Measurements from ENCODE around the gene TULP3.
A peak's percentile ranks its signal among the peaks of the same experiment; 100 is the strongest.

TULP3 gene

DNA sequence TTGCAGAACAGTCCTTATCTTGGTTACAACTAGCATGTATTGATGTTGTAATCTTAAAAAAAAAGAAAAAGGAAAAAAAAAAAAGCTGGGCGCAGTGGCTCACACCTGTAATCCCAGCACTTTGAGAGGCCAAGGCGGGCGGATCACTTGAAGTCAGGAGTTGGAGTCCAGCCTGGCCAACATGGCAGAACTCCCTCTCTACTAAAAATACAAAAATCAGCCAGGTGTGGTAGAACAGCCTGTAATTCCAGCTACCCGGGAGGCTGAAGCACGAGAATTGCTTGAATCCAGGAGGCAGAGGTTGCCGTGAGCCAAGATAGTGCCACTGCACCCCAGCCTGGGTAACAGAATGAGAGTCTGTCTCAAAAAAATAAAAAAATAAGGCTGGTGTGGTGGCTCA lies 42.9 kb downstream of the TULP3 start:
- DNase-seq = no peak

DNA sequence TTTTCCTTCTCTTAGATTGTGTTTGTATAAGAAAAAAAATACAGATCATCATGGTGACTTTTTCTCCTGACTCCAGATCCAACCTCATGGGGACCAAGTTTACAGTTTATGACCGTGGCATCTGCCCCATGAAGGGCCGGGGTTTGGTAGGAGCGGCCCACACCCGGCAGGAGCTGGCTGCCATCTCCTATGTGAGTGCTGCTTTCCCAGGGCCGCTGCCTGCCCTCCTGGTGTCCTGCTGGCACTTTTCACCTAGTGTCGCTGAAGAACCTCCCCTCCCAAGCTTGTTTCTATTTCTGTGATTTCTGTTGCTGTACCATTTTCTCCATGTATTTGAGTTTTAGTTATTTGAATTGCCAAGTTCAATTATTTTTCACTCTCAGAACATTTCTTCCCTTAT lies 43.7 kb downstream of the TULP3 start:
- no peak for DNase-seq

DNA sequence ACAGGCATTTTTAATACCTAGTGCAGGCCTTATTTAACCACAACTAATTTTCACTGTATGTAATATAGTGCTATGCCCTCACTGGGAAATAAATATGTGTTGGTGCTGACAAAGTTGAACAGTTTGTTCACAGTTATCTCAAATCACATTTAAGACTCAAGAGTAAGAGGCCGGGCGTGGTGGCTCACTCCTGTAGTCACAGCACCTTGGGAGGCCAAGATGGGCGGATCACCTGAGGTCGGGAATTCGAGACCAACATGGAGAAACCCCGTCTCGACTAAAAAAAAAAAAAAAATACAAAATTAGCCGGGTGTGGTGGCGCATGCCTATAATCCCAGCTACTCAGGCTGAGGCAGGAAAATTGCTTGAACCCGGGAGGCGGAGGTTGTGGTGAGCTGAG lies 45.6 kb downstream of the TULP3 start:
- no peak for DNase-seq

DNA sequence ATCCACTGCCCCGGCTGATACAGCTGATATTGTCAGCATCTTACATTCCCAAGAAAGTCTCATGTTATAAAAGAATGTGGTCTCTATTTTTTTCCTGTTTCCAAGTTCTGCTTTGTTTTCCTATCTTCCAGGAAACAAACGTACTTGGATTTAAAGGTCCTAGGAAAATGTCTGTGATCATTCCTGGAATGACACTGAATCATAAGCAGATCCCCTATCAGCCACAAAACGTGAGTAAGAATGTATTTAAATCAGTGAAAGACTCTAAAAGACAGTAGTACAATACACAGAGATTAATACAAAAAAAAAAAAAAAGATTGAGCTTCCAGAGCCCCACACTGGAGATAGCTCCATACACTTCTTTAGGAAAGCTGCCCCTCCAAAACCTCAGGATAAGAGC lies 46.8 kb downstream of the TULP3 start:
- no peak for DNase-seq

DNA sequence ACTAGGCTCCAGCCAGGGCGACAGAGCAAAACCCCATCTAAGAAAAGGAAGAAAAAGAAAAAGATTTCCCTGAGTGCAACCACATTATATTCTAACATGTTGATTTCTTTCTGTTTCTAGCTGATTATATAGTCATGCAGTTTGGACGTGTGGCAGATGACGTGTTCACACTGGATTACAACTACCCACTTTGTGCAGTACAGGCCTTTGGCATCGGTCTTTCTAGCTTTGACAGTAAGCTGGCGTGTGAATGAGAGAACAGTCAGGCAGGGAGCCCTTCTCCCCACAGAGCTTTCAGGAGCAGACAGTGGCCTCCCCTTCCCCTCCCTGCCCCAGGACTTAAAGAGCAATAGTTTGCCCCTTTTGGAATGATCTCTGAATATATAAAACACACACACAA lies 48.5 kb downstream of the TULP3 start:
- no peak for DNase-seq

DNA sequence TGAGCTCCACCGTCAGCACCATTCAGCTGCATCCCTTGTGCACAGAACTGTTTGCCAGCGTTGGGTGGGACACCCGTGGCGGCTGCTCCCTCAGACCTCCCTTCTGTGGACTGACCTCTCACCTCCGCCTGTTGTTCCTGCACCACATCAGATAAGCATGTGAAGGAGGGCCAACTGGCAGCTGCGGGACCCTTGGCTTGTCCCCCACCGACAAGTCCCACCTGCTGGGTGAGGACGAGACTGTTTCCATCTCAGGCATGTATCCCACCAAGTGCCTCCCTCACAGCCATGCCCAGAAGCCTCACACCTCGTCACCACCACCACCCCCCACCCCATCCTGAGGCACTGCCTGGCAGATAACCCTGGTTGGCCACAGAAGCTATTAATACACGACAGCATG lies 49.9 kb downstream of the TULP3 start:
- DNase-seq = no peak

DNA sequence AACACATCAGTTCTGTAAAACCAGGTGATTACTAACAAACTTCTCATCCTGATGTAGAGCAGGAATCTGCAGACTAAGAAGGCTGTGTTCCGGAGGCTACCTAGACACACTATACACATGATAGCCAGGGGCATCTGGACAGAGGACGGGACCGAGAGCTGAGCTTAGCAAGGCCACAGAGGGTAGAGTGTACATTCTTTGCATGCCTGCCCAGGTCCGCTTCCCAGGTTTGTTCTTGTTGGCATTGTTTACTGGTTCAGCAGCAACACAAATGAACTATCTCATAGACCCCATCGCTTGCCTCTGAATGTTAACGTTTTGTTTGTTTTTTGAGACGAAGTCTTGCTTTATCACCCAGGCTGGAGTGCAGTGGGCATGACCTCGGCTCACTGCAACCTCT lies 50.8 kb downstream of the TULP3 start:
- no peak for DNase-seq

DNA sequence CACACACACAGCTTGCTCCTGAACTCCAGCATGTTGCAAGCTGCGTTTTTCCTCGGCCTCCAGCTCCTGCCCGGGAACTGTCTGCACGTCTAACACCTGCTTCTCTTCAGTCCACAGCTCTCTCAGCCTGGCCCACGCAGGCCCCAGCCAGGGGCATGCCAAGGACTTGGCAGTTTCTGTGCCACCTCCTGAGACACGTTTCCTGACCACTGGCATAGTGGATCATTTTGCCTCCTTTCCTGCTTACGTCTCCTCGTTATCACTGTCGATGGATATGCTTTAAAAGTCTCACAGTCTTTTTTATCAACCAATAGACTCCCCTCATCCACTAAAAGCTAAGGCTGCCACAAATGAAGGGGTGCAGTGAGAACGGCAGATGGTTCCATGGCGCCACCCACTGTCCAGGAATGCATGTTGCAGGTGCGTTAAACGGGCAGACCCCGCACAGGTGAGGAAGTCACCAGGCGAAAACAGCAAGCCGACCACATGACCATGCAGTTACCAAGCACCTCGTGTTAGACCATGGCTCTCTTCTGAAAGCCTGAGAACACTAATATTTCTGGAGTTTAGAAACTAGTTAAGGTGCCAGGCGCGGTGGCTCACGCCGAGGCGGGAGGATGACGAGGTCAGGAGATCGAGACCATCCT lies 53.8 kb downstream of the TULP3 start:
- peak; percentile 30 for DNase-seq

DNA sequence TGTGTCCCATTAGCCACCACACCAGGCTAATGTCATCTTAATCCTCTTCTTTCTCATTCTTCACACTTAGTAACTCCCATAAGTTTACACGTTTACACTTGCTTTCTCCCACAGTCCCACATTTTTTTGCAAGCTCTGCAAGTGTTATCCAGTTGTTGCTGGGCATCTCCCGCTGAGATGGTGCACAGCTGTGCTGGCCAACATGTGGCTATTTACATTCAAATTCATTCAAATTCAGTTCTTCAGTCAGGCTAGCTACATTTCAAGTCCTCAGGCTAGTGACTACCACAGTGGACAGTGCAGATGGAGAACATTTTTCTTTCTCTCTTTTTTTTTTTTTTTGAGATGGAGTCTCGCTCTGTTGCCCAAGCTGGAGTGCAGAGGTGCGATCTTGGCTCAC lies 58.7 kb downstream of the TULP3 start:
- DNase-seq = no peak

DNA sequence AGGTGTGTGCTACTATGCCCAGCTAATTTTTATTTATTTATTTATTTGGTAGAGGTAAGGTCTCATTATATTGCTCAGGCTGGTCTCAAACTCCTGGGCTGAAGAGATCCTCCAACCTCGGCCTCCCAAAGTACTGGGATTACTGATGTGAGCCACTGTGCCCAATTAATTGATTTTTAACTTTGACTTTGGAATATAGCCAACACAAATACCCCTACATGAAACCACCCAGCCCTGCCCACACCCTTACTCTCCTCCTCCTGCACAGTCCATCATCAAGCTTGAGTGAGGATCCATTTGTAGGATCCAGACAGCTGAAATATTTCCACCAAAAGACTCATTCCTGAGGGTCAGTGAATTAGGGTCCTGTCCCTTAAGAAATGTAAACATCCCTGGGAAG lies 65.2 kb downstream of the TULP3 start:
- DNase-seq = no peak

DNA sequence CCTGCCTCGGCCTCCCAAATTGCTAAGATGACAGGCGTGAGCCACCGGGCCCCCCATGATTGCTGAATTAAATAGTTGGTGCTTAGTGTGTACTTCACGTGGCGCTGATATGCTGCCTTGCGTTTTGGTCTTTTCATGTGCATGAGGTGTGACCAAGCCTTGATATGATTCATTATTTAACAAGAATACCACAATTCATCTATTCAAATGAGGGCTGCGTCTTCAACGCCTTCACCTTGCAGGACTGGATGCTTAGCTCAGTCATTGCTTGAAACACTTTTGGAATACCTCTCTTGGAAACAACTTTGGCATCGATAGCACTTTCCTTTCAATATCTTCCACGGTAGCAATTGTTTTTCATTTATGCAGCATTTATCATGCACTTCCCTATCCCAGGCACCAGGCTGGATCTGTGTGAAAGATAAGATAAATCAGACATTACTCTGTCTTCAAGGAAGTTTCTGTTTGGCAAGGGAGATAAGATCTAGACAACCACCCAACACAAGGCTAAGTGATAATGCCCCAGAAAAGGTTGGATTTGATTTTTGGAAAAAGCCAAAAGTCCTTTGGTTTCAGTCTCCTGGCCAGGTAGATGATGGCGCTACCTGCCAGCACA lies 67.2 kb downstream of the TULP3 start:
- DNase-seq = no peak

DNA sequence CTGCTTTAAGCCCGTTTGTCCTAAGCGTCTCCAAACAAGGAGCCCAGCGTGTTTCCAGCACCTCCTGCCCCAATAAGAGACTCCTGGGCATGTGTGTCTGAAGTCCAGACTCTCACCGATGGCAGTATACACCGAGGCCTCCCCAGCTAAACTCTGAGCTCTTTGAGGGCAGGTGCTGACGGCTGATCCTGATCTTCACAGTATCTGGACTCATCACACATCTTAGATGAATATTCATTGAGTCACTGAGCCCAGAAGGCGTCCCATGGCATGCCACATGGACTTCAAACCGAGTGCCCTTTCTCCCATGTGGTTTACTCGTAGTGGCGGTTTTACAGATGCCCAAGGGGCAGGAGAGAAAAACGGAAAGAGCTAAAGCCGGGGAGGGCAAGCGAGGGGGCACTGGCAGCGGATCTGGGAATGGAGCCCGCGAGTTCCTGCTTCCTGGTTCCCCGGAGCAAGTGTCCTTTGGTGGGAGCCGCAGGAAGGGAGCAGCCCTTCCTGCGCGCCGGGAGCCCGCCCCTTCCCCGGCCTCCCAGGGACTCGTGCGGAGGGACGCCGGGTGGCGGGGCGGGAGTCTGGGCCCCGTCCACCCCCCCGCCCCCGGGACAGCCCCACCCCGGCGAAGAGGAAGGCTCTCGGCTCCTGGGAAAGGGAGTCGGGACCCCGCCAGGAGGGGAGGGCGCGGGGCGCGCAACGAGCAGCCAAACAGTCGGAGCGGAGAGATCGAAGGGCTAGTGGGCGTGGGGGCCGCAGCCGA lies 67.9 kb downstream of the TULP3 start:
- DNase-seq = no peak

DNA sequence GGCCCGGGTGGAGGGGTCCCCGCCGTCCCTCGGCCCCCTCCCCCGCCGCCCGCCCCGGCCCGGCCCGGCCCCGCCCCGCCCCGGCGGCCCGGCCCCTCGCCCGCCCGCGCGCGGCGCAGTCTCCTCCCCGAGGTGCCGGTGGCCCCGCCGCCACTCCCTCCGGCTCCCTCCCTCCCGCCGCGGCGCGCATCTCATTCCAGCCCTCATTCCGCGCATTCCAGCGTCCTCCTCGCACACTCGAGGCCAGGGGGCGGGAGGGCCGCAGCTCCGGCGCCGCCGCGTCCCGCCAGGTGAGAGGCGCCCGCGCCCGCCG lies 68.5 kb downstream of the TULP3 start, which contains the start of gene TEAD4:
TSS of gene TEAD4 (plus strand) at position 206 of the 313 bp plus-strand sequence.
- DNase-seq = no peak

DNA sequence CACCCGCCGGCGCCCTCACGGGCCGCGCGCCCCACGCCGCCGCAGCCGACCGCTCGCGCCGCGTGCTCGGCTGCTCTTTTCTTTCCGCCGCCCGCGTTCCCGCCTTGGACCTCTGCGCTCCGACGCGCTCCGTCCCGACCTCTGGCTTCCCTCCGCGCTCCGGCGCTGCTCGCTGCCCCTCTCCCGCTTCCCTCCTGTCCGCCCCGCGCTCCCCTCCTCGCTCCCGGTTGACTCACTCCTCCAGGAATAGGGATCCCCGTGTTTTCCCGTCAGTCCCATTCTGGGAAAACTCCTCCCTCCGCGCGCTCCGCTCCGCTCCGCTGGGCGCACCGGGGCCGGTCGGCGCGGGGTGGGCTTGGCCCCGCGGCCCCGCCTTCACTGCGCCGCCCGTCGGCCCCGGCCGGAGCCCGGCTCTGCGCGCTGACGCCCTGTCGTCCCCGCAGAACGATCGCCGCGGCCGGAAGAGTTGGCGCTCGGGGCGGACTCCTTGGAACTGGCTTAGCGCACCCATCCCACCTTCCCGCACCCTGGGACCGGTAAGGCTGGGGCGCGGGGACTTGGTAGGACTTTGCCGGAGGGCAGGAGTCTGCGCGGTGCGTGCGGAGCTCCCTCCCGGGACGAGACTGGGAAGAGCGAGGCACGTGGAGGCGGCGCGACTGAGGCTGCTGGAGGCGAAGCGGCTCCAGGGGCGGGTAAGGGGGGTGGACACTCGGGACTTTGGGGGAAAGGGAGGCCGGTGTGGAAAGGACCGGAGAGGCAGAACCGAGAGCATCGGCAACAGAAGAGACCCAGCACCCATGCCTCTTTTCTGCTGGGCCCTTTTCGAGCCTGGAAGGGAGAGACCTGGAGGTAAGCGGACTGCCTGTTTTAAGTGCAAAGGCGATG lies 69.1 kb downstream of the TULP3 start:
- DNase-seq = no peak

DNA sequence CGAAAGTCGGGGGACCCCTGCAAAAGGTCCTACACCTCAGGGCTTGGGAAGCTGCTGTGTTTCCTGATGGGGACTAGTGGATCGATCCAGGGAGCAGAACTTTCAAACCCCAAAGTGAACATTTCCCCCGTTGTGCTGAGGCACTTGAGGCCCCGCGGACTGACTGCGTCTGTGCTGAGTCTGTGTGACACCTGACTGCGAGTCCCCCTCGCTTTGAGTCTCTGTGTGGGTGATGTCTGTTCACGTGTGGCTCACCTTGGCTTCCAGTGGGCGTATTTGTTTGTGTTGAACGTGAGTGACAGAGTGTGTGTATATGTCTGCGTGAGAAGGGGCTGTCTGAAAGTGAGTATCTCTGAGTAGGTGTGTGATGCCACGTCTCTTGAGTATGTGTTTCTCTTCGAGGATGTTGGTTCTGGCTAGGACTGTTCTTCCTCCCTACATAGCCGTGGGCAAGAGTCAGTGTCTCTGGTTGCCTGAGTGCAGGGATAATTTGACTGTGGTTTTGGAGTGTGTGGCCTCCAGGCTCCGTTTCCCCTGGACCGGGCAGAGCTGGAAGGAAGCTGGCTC lies 69.8 kb downstream of the TULP3 start:
- no peak for DNase-seq

DNA sequence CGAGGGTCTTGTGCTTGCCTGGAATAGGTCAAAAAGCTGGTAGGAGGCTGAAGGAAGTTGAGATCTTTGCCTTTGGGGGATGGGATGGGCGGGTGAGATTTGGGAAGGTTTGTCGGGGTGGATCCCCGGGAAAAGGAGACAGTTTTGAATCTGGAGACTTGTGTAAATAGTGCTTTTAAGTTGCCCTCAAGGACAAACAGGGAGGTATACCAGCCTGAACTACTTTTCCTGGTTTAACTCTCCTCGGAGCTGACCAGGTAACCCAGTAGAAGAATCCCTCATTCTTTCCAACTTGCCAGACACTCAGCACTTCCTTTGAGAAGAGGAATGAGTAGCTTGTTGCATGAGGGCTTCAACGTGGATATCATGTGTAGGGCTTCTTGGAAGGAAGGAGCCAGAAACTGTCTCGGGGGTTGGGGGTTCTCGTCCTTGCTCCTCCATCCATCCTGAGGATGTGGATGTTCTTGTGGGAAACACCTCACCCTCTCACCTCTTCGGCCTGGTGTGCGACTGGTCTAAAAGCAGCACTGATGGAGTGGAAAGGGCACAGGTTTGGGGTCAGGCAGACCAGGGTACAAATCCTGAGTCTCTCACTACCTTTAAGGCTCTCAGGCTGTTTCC lies 70.4 kb downstream of the TULP3 start:
- no peak for DNase-seq

DNA sequence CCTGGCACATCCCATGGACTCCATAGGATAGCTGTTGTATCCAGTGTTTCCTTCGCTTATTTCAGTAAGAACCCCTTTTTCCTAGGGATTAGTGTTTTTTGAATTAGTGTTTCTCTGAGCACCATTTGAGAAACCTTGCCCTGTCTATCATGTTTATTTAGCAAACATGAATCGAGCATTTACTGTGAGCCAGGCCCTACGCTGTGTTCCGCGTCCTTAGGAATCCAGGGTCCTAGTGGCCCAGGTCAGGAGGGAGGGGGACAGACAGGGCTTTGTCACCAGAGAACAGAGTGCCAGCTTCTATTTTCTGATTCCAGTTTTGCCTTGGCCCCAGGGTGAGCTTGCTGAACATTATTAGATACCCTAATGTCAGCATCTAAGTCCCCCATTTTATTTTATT lies 71.0 kb downstream of the TULP3 start:
- DNase-seq = no peak

DNA sequence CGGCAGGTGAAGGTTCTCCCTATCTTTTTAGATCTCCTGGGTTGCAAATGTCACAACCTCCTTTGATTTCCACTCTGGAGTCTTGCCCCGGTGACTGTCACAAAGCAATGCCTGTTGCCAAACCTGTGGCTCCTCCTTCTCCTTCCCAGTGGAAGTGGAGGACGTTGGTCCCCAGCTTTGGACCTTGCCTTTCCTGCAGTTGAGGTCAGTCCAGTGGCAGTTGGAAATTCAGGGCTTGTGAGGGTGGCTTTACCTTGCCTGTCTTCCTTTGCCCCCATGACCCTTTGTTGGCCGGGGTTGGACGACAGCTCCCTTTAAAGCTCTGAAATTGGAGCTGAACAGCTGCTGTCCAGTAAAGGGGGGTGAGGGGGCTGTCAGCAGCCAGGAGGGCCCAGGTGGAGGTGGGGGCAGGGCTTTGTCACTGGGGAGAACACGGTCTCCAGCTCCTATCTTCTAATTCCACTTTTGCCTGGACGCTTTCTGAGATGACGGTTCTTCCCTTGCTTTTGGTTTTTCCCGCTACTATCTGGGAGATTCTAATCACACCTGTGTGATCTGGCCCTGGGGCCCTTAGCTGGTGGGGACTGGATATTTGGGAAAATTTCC lies 72.6 kb downstream of the TULP3 start:
- DNase-seq = no peak

DNA sequence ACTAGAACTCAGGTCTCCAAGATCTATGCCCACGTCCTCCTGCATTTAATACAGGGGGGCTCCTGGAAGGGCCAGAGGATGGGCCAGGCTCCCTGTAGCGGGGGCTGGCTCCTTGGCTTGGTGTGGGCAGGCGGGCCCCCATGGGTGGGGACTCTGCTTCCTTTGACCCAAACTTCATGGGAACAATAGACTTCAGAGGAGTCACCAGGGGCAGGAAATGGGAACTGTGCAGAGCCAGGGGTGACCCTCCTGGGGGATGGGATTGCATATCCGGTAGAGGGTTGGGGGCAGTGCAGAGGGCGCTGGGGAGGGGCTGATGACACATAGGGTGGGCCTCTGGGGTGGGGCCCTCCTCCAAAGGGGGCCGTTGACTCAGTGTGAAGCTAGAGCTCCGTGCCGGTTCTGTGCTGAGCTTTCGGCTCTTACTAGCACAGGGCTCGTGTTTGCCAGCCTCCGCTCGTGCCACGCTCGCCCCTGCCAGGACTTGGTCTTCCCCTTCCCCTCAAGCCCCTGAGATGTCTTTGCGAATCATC lies 73.1 kb downstream of the TULP3 start:
- DNase-seq = no peak

DNA sequence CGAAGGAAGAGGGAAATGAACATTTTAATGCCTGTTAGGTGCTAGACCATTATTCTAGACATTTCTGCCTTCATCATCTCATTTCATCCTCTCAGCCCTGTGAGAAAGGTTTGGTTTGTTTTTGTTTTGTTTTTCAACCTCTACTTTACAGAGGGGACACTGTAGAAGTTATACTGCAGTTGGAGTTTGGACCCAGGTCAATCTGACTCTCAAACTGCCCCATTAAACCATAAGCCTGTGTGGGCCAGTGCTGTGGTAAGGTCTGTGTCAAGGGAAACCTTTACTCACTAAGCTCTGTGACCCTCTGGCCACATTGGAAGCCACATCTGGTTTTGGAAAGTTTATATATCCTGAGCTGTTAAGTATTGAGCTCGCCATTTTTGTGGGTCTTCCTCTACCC lies 77.0 kb downstream of the TULP3 start:
- DNase-seq = no peak

DNA sequence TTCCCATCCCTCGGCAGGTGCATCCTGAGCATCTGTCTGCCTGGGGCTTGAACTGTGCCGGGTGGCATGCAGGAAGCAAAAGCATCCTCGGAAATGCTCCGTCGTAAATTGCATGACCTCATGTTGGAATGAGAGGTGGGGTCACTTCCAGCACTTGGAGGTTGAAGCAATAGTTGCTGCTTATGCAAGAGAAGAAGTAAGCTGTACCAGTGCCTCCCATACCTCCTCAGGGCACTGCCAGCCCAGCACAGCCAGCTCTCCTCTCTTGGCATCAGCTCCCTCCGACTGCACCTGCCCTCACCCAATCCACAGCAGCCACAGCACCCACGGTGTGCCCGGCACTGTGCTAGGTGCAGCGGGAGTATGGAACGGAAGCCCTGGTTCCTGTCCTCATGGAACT lies 80.1 kb downstream of the TULP3 start:
- DNase-seq = no peak

DNA sequence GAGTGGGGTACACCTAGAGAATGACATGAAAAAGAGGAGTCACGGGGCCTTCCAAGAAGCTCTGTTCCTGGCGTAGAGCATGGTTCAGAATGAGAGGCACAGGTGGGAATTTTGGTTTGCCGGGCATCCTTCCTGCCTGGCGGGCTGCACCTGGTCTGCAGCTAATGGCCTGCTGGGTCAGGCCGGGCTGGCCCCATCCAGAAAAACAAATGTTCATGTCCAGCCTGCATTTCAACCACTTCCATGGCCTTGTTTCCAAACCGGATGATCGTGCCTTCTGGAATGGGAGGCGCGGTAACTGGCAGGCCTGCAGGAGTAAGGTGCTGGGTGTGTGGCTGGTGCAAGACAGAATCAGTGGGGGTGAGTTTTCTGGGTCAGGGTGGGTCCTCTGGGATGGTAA lies 82.9 kb downstream of the TULP3 start:
- no peak for DNase-seq
